Effector memory CD4-positive, alpha-beta T cell (primary cell): ENCODE measurements around the gene FAM9C.
"Not testable (repeated sequence)": the region's sequence is repeated elsewhere in the genome, so short reads cannot be mapped to it uniquely, and the experiment has no call there.

ENCODE experiments used
- DNase-seq, 3 donors: peaks; one replicate each; pipeline ENCODE4 v3.0.0-alpha.2; 2020
- H3K27ac ChIP-seq: 2 replicates; pipeline ENCODE4 v1.7.0; 2013; ENCODE audit warnings: mild to moderate bottlenecking, low read length, moderate library complexity; ENCODE audit not compliant: insufficient read depth, poor library complexity, severe bottlenecking
- H3K27me3 ChIP-seq: replicated peaks from 2 replicates; pipeline ENCODE4 v1.7.0; 2013; ENCODE audit warnings: mild to moderate bottlenecking, low read length; ENCODE audit not compliant: insufficient read depth, control insufficient read depth, poor library complexity, severe bottlenecking
- H3K36me3 ChIP-seq: 2 replicates; pipeline ENCODE4 v1.7.0; 2013; ENCODE audit warnings: mild to moderate bottlenecking, low read length, moderate library complexity; ENCODE audit not compliant: control insufficient read depth, insufficient read depth
- H3K4me1 ChIP-seq: 2 replicates; pipeline ENCODE4 v1.7.0; 2013; ENCODE audit warnings: low read length, mild to moderate bottlenecking; ENCODE audit not compliant: control insufficient read depth, insufficient read depth, poor library complexity, severe bottlenecking
- H3K4me3 ChIP-seq: 2 replicates; pipeline ENCODE4 v1.7.0; 2013; ENCODE audit warnings: low read length, low read depth, mild to moderate bottlenecking; ENCODE audit not compliant: insufficient read depth, poor library complexity, severe bottlenecking
- H3K9me3 ChIP-seq: 2 replicates; pipeline ENCODE4 v1.7.0; 2013; ENCODE audit warnings: mild to moderate bottlenecking, low read length, moderate library complexity; ENCODE audit not compliant: control insufficient read depth

FAM9C gene

DNA sequence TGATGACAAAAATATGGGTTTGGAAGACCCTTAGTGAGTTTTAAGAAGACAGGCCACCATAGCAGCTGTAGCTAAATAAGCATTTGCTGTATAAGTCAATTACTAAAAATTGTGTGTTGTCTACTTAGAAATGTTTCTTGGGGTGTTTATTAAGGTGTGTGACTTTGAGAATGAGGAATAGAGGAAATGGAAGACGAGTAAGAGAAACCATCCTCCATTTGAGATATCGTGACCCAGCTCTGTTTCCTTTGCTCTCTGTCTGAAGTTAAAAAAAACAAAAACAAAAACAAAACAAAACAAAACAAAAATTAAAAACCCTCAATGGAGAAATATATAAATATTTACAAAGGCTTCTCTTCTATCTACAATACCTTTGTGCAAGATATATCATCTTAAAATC lies 41.7 kb upstream of the FAM9C start:
- no peak overlapping the region for H3K4me3 ChIP-seq
- H3K27me3 ChIP-seq: no peaks in the 10 kb centered on the region
- no peaks in the 10 kb centered on the region for H3K9me3 ChIP-seq
- H3K27ac ChIP-seq: peak overlapping the region; percentile 97
- H3K36me3 ChIP-seq: no peaks in the 10 kb centered on the region
- peaks cover 51% of the 10 kb centered on the region for H3K4me1 ChIP-seq
- DNase-seq: no peak

DNA sequence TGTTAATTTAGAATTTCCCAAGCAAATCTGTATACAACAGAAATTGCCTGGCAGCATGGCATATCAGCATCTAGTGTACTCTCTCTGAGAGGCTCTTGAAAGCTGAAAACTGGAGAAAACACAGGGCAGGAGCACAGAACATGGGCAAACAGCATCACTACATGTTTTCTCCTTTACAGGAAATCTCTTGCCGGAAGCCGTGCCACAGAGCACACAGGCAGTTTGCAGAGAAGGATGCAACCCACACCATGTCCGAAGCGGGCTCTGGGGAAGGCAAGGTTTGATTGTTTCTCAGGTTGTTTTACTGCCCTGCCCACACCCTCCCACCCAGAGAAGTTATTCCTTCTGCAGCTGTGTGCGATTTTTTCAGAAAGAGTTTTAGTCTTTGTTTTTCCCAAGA lies 41.1 kb upstream of the FAM9C start:
- peak; percentile 4 to 27 (median 25) for DNase-seq
- H3K4me1 ChIP-seq: peaks cover 50% of the 10 kb centered on the region
- no peaks in the 10 kb centered on the region for H3K9me3 ChIP-seq
- no peaks in the 10 kb centered on the region for H3K36me3 ChIP-seq
- no peak overlapping the region for H3K4me3 ChIP-seq
- peaks cover 2% of the 10 kb centered on the region for H3K27me3 ChIP-seq
- peak overlapping the region; percentile 97 for H3K27ac ChIP-seq

DNA sequence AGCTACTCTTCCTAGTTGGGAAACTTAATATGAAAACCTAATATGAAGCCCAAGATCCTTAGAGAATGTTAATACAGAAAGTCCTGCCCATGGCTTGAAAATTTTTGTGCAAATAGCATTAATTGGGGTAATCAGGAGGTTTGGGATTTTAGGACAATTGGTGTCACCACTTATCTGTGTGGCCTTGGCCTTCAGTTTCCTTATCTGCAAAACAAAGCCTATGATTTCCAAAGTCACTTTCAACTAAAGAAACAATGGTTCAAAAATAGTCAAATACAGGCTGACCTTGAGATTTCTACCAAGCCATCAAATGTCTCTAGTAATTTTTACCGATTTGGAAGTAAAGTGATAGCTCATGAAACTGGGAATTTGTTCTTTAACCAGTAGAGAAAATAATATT lies 40.2 kb upstream of the FAM9C start:
- H3K36me3 ChIP-seq: no peaks in the 10 kb centered on the region
- no peak overlapping the region for H3K4me3 ChIP-seq
- DNase-seq: no peak
- H3K27me3 ChIP-seq: peaks cover 2% of the 10 kb centered on the region
- H3K27ac ChIP-seq: peak overlapping the region; percentile 97
- H3K9me3 ChIP-seq: no peaks in the 10 kb centered on the region
- peaks cover 54% of the 10 kb centered on the region for H3K4me1 ChIP-seq

DNA sequence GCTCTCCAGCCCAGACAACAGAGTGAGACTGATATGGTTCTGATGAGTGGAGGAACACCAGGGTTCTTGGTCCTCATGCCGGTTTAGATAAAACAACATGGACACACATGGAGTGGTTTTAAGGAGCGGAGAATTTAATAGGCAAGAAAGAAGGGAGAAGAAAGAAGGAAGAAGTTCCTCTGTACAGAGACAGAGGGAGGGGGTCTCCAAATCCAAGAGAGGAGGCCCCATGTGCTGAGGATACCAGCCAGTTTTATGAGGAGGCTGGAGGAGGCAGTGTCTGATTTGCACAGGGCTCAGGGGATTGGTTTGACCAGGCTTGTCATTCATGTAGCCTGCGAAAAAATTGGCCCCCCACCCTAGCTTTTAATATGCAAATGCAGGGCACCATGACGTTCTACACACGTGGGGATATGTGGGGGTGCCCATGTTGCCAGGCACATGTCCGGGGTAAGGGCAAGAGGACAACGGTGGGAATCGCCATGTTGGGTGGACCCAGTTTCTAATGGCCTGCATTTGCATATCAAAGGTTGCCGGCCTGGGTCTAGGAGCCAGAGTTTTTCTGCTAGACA lies 39.4 kb upstream of the FAM9C start:
- H3K9me3 ChIP-seq, DNase-seq, H3K27me3 ChIP-seq, H3K36me3 ChIP-seq, H3K4me3 ChIP-seq: not testable (repeated sequence)
- Histone ChIP-seq H3K27ac (peak overlapping the region; percentile 69), H3K4me1 (peaks cover 54% of the 10 kb centered on the region)

DNA sequence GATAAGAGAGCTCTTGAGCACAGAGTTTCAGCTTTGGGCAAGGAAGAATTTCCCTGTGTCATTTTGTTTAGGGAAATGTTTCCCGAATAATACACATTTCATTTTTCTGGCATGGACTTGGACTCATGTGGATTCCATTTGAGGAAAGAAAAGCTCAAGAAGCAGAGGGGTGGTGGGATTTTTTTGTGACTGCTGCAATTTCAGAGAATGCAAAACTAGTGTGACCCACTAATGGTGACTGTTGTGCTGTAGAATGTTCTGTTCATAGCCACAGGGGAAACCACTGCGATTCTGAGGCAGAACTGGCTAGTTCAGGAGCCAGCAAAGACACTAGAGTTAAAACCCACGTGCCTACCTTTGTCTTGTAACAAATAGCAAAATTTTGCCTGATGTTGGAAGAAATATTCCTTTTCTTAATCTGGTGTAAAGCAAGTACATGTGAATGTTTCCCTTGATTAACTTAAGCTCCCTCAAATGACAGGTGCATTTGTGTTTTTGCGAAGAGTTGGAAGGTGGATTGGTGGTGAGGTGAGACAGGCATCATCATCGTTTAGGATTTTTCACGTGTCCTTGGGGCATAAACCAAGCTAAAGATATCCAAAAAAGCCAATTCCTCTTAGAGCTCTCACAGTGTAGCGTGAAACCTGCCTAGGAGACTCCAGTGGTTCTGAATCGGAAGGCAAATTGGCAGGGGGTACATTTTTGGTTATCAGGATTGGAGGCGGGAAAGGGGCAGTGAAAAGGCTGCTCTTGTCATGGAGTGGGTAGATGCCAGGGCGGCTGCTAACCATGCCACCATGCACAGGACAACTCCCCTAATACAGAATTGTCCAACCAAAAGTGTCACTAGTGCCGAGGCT lies 38.0 kb upstream of the FAM9C start:
- H3K27me3 ChIP-seq: peaks cover 2% of the 10 kb centered on the region
- H3K4me3 ChIP-seq: no peak overlapping the region
- no peaks in the 10 kb centered on the region for H3K9me3 ChIP-seq
- no peak for DNase-seq
- H3K4me1 ChIP-seq: peaks cover 47% of the 10 kb centered on the region
- no peaks in the 10 kb centered on the region for H3K36me3 ChIP-seq
- peak overlapping the region; percentile 69 for H3K27ac ChIP-seq

DNA sequence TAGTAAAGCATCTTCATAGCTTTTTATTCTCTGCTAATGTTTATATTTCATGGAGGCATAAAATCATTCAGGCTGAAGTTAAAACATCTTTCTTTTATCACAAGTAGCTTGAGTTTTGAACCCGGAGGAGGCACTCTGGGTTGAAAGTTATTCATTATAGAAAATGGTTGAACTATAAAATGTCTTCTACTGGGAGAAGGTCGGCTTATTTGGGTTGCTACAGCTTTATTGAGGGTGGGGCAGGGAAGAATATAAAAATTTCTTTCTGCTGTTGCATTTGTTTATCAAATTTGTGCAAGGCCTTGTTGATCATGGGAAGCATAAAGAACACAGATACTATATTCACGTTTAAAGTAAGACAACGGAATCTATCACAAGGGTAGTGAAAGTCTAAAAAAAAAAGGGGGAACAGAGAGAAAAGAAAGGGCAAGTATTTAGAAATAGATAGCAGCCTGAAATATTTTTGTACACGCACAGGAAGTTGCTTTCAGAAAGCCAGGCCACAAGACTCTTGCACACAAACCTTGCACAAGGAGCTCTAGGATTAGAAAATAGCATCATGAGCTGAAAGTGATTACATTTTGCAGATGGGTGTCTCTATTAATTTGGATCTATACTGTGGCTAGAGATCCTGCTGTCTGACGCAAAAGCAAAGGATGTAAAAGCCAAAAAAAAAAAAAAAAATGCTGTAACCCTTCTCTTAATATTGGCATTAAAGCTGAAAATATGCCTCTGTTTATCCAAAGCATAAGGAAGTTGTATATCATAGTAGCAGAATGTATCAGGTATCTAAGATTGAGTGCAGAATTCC lies 37.2 kb upstream of the FAM9C start:
- Histone ChIP-seq H3K27ac (peak overlapping the region; percentile 69), H3K27me3 (peaks cover 2% of the 10 kb centered on the region), H3K9me3 (no peaks in the 10 kb centered on the region), H3K36me3 (no peaks in the 10 kb centered on the region), H3K4me3 (no peak overlapping the region), H3K4me1 (peaks cover 41% of the 10 kb centered on the region)
- DNase-seq: no peak

DNA sequence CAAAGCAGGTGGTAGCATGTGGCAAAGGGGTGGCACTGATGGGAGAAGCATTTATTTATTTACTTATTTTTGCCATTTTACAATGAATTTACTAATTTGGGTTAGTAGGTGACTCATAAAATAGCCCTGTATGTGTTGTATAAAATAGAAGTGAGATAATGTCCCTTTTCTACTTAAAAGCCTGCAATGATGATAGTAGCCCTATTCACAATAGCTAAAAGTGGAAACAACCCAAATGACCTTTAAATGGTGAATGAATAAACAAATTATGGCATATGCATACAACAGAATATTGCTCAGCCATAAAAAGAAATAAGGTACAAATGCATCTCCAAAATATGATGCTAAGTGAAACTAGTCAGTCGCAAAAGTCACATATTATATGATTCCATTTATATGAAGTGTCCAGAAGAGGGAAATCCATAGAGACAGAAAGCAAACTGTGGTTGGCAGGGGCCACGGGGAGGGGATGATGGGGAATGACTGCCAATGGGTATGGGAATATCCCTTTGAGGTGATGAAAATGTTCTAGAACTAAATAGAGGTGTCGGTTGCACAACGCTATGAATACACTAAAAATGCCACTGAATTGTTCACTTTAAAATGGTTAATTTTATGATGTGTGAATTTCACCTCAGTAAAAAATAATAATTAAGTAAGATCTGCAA lies 35.8 kb upstream of the FAM9C start:
- Histone ChIP-seq H3K4me1 (peaks cover 34% of the 10 kb centered on the region), H3K4me3 (no peak overlapping the region), H3K27me3 (peaks cover 2% of the 10 kb centered on the region), H3K36me3 (no peaks in the 10 kb centered on the region), H3K27ac (peak overlapping the region; percentile 69), H3K9me3 (no peaks in the 10 kb centered on the region)
- DNase-seq: no peak

DNA sequence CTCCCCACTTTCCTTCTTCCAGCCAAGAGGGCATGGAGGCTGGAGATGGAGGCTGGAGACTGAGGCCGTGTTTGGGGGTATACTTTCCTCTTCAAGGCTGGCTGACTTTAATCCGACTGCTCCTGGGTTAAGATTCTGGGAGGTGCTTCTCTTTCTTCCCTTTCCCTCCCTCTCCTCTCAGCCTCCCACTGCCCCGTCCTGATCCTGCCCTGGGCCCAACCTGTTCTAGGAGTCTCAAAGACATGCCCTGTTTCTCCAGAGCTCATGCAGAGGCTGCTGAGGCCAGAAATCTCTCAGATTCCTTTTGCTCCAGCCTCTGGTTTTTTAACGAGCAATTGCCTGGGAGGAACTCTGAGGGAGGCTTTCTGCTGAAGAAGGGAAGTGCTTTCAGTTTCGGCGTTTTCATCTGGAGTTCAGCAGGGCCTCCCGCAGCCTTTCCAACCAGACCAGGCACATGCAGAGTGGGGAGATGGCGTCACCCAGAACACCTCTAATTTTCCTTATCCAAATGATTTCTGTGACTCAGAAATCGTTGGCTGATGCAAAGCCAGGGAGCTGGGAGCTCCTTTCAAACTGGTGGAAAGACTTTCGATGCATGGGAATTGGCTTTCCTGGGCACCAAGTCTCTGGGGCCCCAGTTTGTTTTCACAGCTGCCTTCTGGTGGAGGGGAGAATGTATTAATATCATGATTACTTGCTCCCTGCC lies 34.5 kb upstream of the FAM9C start:
- no peak for DNase-seq
- no peaks in the 10 kb centered on the region for H3K36me3 ChIP-seq
- no peaks in the 10 kb centered on the region for H3K9me3 ChIP-seq
- H3K27ac ChIP-seq: peak overlapping the region; percentile 65
- H3K4me3 ChIP-seq: peak overlapping the region; percentile 38
- peaks cover 35% of the 10 kb centered on the region for H3K4me1 ChIP-seq
- H3K27me3 ChIP-seq: peaks cover 2% of the 10 kb centered on the region

DNA sequence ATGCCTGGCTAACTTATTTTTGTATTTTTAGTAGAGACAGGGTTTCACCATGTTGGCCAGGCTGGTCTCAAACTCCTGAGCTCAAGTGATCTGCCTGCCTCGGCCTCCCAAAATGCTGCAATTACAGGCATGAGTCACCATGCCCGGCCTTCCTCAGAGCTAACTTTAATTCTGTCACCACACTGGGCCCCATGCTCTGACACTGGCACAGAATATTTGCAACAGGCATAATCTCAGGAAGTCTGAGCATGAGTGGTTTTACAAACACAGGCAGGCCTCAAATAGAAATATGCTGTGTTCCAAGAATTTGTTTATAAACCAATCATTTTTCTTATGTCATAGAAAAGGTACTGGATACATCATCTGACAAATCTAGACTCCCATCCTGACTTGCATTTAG lies 32.7 kb upstream of the FAM9C start:
- no peaks in the 10 kb centered on the region for H3K36me3 ChIP-seq
- H3K27me3 ChIP-seq: peaks cover 2% of the 10 kb centered on the region
- no peaks in the 10 kb centered on the region for H3K9me3 ChIP-seq
- peak overlapping the region; percentile 47 for H3K27ac ChIP-seq
- peaks cover 25% of the 10 kb centered on the region for H3K4me1 ChIP-seq
- DNase-seq: peak in 2 of 3 donors; percentile 7 to 12
- no peak overlapping the region for H3K4me3 ChIP-seq
